ENCODE data around the gene CATSPERD.

GRCh38 chr19:5694167-5694955 lies 26.1 kb upstream of the CATSPERD start:
- TF ChIP-seq POLR2AphosphoS5 (IDR thresholded peaks at IDR 0.05) (no peak), CTCF (IDR thresholded peaks at IDR 0.05) (no peak), EP300 (IDR thresholded peaks at IDR 0.05) (no peak)

Data from gastroesophageal sphincter (tissue), 3 donors.